Right lobe of liver (tissue), 6 donors: ENCODE measurements around the gene NLN. TPM values are rescaled to one million over a fixed set of nuclear protein-coding genes. Genes with fewer than 3 reads are reported as not detected.
A peak's percentile ranks its signal among the peaks of the same experiment; 100 is the strongest.

Source experiments
- ATAC-seq, 4 donors: fragments of 200-7000 bp; cut with Tn5 transposase; one replicate each; pipeline ENCODE4 v1.9.1; 2020; ENCODE audit warnings: mild to moderate bottlenecking in 4 of 4, moderate library complexity in 4 of 4
- DNase-seq, 3 donors: peaks; one replicate each; pipeline ENCODE4 v3.0.0-alpha.2; 2020
- H3K27ac ChIP-seq, 3 donors: fragments of 200-600 bp; one replicate each; pipeline ENCODE4 v1.8.0; 2022
- H3K27me3 ChIP-seq, 2 donors: fragments of 200-600 bp; one replicate each; pipeline ENCODE4 v1.8.0; 2022
- H3K36me3 ChIP-seq, 4 donors: fragments of 200-600 bp; sonication (generic) in 1 of 4; one replicate each; pipeline versions ENCODE4 v1.5.1 to v1.8.0; 2017 to 2022; ENCODE audit warnings: control low read depth in 1 of 4
- H3K4me1 ChIP-seq, 4 donors: fragments of 200-600 bp; sonication (generic) in 1 of 4; one replicate each; pipeline versions ENCODE4 v1.5.1 to v1.8.0; 2017 to 2022; ENCODE audit warnings: control low read depth in 1 of 4
- H3K4me3 ChIP-seq, 3 donors: fragments of 200-600 bp; one replicate each; pipeline ENCODE4 v1.8.0; 2022
- H3K9me3 ChIP-seq, 4 donors: fragments of 200-600 bp; sonication (generic) in 1 of 4; one replicate each; pipeline versions ENCODE4 v1.5.1 to v1.8.0; 2017 to 2022; ENCODE audit warnings: control low read depth in 1 of 4
- POLR2A ChIP-seq: fragments of 450-650 bp; IDR thresholded peaks from one replicate; pipeline ENCODE4 v1.6.1; 2017; ENCODE audit warnings: antibody characterized with exemption, mild to moderate bottlenecking
- WGBS: methylation state at CpG from one replicate; pipeline ENCODE4 v1.1.6; 2018; ENCODE audit warnings: low coverage, low lambda C conversion rate; ENCODE audit not compliant: insufficient coverage; ENCODE audit errors: missing lambda C conversion rate; 5-methylcytosine and 5-hydroxymethylcytosine counted together
- intact Hi-C, 2 donors: fragments of 100-400 bp; cut with DNase I; formaldehyde crosslinking; loops; one replicate each; pipeline versions ENCODE4 v1.11.2 to v1.14.1; 2022
- total RNA-seq, 6 experiments: library from RNA; depleted of rRNA in 2 of 6; stranded (reverse); fragments of >200 nt in 2 of 6; fragmentation: NEBNext Ultra II Directional in 3 of 6; extraction: Animal tissue kit (Norgen Biotek cat#: 25700) in 3 of 6; gene quantifications; one replicate each; pipeline versions ENCODE4 v1.1.0 to v1.2.4, GENCODE V29; 2016 to 2023
- TF ChIP-seq, protein P1 (sequence below), 4 donors: fragments of 200-600 bp in 3 of 4; fragments of 450-650 bp in 1 of 4; IDR thresholded peaks; one replicate each; pipeline versions ENCODE4 v1.5.1 to v1.8.0; 2016 to 2022; ENCODE audit warnings: antibody characterized with exemption in 4 of 4, mild to moderate bottlenecking in 2 of 4
- donor health status: DM: no; HTN: yes; CAD: no.
- donor health status: DM: no; HTN: no; CAD: no.
- donor health status: DM: no; HTN: no; CAD: no.
- donor health status: DM: no; HTN: yes; CAD: no.
- donor health status: DM: no; HTN: yes; CAD: no.

NLN gene
- total RNA-seq, 6 experiments from 2014 or later, result 28.3 to 68.2 (median 36.7) TPM

DNA sequence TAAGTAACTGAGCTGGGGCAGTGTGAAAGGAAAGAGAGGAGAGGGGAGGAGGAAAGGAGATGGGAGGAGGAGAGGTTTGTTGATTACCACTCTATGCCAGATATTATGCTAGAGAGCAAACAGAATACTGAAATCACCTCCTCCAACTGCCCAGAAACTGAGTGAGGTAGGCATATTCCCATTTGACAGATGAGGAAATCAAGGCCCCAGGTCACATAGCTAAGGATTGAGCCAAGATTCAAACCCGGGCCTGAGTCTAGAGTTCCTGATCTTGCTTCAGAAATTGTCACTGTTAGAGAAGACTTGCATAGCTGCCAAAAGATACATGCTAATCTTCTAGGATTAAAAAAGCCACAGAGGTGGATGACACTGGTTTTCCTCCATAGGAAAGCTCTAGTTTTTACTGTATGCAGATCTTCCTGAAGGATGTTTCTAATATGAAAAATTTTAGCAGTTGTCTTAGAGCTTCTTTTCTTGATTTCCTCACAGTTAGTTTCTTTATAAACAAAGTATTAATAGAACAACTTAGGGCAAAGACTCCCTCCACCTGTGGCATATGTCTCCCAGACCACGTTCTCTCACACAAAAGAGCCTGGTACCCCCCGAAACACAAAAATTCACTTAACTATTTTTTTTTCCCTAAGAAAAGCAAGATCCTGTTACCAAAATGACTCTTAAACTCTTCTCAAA, 97.4 kb downstream of the NLN start:
- TF ChIP-seq, protein P1, sequence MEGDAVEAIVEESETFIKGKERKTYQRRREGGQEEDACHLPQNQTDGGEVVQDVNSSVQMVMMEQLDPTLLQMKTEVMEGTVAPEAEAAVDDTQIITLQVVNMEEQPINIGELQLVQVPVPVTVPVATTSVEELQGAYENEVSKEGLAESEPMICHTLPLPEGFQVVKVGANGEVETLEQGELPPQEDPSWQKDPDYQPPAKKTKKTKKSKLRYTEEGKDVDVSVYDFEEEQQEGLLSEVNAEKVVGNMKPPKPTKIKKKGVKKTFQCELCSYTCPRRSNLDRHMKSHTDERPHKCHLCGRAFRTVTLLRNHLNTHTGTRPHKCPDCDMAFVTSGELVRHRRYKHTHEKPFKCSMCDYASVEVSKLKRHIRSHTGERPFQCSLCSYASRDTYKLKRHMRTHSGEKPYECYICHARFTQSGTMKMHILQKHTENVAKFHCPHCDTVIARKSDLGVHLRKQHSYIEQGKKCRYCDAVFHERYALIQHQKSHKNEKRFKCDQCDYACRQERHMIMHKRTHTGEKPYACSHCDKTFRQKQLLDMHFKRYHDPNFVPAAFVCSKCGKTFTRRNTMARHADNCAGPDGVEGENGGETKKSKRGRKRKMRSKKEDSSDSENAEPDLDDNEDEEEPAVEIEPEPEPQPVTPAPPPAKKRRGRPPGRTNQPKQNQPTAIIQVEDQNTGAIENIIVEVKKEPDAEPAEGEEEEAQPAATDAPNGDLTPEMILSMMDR (IDR thresholded peaks at IDR 0.05), result no peak
- TF ChIP-seq POLR2A, result no peak
- no peaks in the 10 kb centered on the region for H3K9me3 ChIP-seq
- H3K36me3 ChIP-seq, result peaks cover 0 to 3% (median 0%) of the 10 kb centered on the region in 4 donors
- H3K27me3 ChIP-seq, result no peaks in the 10 kb centered on the region
- H3K4me1 ChIP-seq, result no peaks in the 10 kb centered on the region
- intact Hi-C loops, result no loop called here
- no peak overlapping the region for H3K4me3 ChIP-seq
- 63% methylated on average over 3 of the region's 3 CpGs for WGBS
- DNase-seq, result no peak
- no peak for ATAC-seq
- H3K27ac ChIP-seq, result no peak overlapping the region

DNA sequence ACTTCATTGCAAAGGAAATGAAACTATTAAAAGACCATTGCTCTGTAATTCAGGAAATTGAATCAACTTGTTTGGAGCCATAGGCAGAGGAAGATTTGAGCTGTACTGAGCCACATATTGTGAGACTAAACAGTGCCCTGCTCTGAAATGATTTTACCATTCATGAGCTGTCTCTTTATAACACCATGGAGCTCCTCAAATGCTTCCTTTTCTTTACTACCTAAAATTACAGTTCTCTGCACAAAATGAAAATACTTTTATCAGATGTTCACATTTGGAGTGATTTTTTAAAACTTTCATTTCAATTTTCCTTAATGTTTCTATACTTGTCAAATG, 97.9 kb downstream of the NLN start:
- ATAC-seq, result peak in 1 of 4 donors; percentile 13
- H3K27ac ChIP-seq, result no peak overlapping the region
- H3K36me3 ChIP-seq, result peaks cover 0 to 3% (median 0%) of the 10 kb centered on the region in 4 donors
- no peak for TF ChIP-seq POLR2A
- TF ChIP-seq, protein P1 (IDR thresholded peaks at IDR 0.05), result no peak
- intact Hi-C loops, result no loop called here
- H3K4me1 ChIP-seq, result no peaks in the 10 kb centered on the region
- no peak overlapping the region for H3K4me3 ChIP-seq
- H3K27me3 ChIP-seq, result no peaks in the 10 kb centered on the region
- DNase-seq, result no peak
- H3K9me3 ChIP-seq, result no peaks in the 10 kb centered on the region

DNA sequence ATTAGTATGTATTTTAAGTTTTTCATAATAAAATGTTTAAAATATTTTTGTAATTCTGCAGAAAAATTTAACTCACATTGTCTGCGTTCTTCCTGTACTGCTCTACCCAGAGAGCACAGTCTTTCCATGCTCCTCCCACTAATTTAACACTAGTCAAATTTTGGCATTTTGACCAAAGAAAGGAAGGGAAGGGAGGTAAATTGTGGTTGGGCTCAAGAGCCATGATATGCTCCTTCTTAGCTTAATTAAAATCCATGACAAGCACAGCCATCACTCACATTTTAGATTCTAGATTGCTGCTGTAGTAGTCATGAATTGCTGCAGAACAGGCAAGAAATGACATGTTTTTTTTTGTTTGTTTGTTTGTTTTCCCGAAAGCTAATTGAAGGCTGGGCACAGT, 98.4 kb downstream of the NLN start:
- ATAC-seq (no peak), DNase-seq (no peak)
- no peaks in the 10 kb centered on the region for H3K4me1 ChIP-seq
- no peaks in the 10 kb centered on the region for H3K27me3 ChIP-seq
- H3K9me3 ChIP-seq, result no peaks in the 10 kb centered on the region
- peaks cover 0 to 3% (median 0%) of the 10 kb centered on the region in 4 donors for H3K36me3 ChIP-seq
- H3K27ac ChIP-seq, result no peak overlapping the region
- WGBS, result 90% methylated on average over 2 of the region's 2 CpGs
- TF ChIP-seq POLR2A, result no peak
- TF ChIP-seq, protein P1 (IDR thresholded peaks at IDR 0.05), result no peak
- intact Hi-C loops, result no loop called here
- H3K4me3 ChIP-seq, result no peak overlapping the region

DNA sequence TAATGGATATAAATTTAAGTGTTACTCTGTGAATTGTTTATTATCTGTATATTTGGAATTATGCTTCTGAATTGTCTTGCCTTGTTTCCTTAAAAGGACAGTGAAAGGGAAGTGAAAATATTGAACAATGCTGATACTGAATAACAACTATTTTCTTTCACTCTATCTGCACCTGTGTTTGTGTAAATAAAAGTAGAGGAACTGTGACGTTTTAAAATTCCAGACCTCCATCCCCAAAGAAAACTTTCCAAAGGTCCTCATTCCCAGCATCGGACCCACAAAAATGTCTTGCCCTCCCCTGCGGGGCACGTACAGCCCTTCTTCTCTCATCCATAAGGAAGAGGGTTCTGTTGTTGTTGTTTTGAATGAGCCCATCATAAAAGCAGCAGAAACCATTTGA, 100.0 kb downstream of the NLN start:
- TF ChIP-seq, protein P1 (IDR thresholded peaks at IDR 0.05), result no peak
- TF ChIP-seq POLR2A, result no peak
- no peak for DNase-seq

DNA sequence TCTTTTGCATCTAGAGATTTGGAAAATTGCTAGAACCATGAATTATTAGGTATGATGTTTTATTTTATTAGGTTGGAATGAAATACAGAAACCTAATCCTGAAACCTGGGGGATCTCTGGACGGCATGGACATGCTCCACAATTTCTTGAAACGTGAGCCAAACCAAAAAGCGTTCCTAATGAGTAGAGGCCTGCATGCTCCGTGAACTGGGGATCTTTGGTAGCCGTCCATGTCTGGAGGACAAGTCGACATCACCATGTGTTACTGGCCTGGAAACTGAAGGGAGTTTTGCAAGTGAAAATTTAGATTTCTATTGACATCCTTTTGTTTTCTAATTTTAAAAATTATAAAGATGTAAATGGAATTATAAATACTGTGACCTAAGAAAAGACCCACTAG, 100.7 kb downstream of the NLN start:
- WGBS, result 92% methylated on average over 6 of the region's 6 CpGs
- ATAC-seq (no peak), DNase-seq (no peak)
- TF ChIP-seq POLR2A, result no peak
- TF ChIP-seq, protein P1 (IDR thresholded peaks at IDR 0.05), result no peak
- intact Hi-C loops, result no loop called here
- no peaks in the 10 kb centered on the region for H3K27me3 ChIP-seq
- H3K9me3 ChIP-seq, result no peaks in the 10 kb centered on the region
- H3K36me3 ChIP-seq, result no peaks in the 10 kb centered on the region
- H3K4me3 ChIP-seq, result no peak overlapping the region
- no peaks in the 10 kb centered on the region for H3K4me1 ChIP-seq
- H3K27ac ChIP-seq, result no peak overlapping the region

More for the DNA sequence above, 100.0 kb downstream of the NLN start:
- intact Hi-C loops, result no loop called here
- Histone ChIP-seq H3K36me3 (no peaks in the 10 kb centered on the region), H3K9me3 (no peaks in the 10 kb centered on the region), H3K27me3 (no peaks in the 10 kb centered on the region), H3K27ac (no peak overlapping the region), H3K4me1 (no peaks in the 10 kb centered on the region), H3K4me3 (no peak overlapping the region)
- 74% methylated on average over 4 of the region's 4 CpGs for WGBS
- no peak for ATAC-seq
